ENCODE results near the gene C19orf38. TPM values are rescaled to one million over a fixed set of nuclear protein-coding genes. Genes with fewer than 3 reads are reported as not detected.

Gene C19orf38
- total RNA-seq, 2 experiments from 2014 or later: 1.2 to 1.3 TPM

- ATAC-seq (no peak), DNase-seq (no peak)
- Mint-ChIP-seq H3K27ac (no peak overlapping the region), H3K27me3 (no peaks in the 10 kb centered on the region), H3K4me1 (ENCODE audit: low read depth) (peaks cover 5% of the 10 kb centered on the region), H3K9me3 (no peaks in the 10 kb centered on the region), H3K36me3 (ENCODE audit: low read depth) (no peaks in the 10 kb centered on the region), H3K4me3 (no peak overlapping the region)
- CTCF ChIA-PET: interaction anchor here (0.9 to 4.1 kb wide), 6 partner anchors 20 to 145 kb away, joined by 3 to 87 read pairs (median 10); partner anchors contain the start of gene DNM2
- peak; percentile 7 for TF ChIP-seq CTCF (IDR thresholded peaks at IDR 0.05)
- intact Hi-C loops (cut with micrococcal nuclease): loop anchor here (5.0 kb wide), 1 partner anchor 145 kb away; the partner anchor contains the start of gene DNM2
- POLR2A ChIA-PET: interaction anchor here (0.6 kb wide), 1 partner anchor 50 kb away, joined by 3 read pairs; no protein-coding TSS in a partner anchor
Measured at GRCh38 chr19:10862561-10863106, 14.4 kb downstream of the C19orf38 start.

- intact Hi-C loops (cut with micrococcal nuclease): loop anchor here (5.0 kb wide), 1 partner anchor 146 kb away; the partner anchor contains the start of gene DNM2
- Mint-ChIP-seq H3K9me3 (no peaks in the 10 kb centered on the region), H3K27ac (no peak overlapping the region), H3K27me3 (no peaks in the 10 kb centered on the region), H3K4me1 (ENCODE audit: low read depth) (peaks cover 10% of the 10 kb centered on the region), H3K4me3 (no peak overlapping the region), H3K36me3 (ENCODE audit: low read depth) (no peaks in the 10 kb centered on the region)
- DNase-seq: no peak
- POLR2A ChIA-PET: interaction anchor here (2.6 kb wide), 1 partner anchor 146 kb away, joined by 13 read pairs; the partner anchor contains the start of gene DNM2
- ATAC-seq: no peak
- CTCF ChIA-PET: interaction anchor here (1.0 to 9.9 kb wide), 14 partner anchors 9 to 161 kb away, joined by 4 to 137 read pairs (median 12); partner anchors contain the start of genes C19orf38, DNM2, QTRT1 and TMED1
- TF ChIP-seq CTCF (IDR thresholded peaks at IDR 0.05): no peak
Measured at GRCh38 chr19:10863107-10863717, 15.0 kb downstream of the C19orf38 start.

GRCh38 chr19:10864538-10864899 lies 16.3 kb downstream of the C19orf38 start:
- intact Hi-C loops (cut with micrococcal nuclease): loop anchor here (5.0 kb wide), 1 partner anchor 147 kb away; the partner anchor contains the start of gene DNM2
- ChIA-PET POLR2A (interaction anchor here (0.6 to 2.6 kb wide), 5 partner anchors 8 to 147 kb away, joined by 3 to 13 read pairs (median 4); partner anchors contain the start of genes DNM2 and TMED1), CTCF (interaction anchor here (0.6 to 9.9 kb wide), 48 partner anchors 9 to 459 kb away, joined by 3 to 137 read pairs (median 6); partner anchors contain the start of genes C19orf38, DNM2, QTRT1 and SMARCA4)
- no peaks in the 10 kb centered on the region for H3K9me3 Mint-ChIP-seq
- H3K4me1 Mint-ChIP-seq (ENCODE audit: low read depth): peaks cover 12% of the 10 kb centered on the region
- peak; percentile 89 for ATAC-seq
- TF ChIP-seq CTCF (IDR thresholded peaks at IDR 0.05): peak; percentile 97
- H3K4me3 Mint-ChIP-seq: no peak overlapping the region
- H3K36me3 Mint-ChIP-seq (ENCODE audit: low read depth): no peaks in the 10 kb centered on the region
- no peak overlapping the region for H3K27ac Mint-ChIP-seq
- H3K27me3 Mint-ChIP-seq: no peaks in the 10 kb centered on the region
- peak; percentile 90 for DNase-seq

GRCh38 chr19:10866495-10866894 lies 18.3 kb downstream of the C19orf38 start:
- Mint-ChIP-seq H3K4me3 (no peak overlapping the region), H3K36me3 (ENCODE audit: low read depth) (no peaks in the 10 kb centered on the region), H3K27me3 (no peaks in the 10 kb centered on the region), H3K4me1 (ENCODE audit: low read depth) (peaks cover 18% of the 10 kb centered on the region), H3K27ac (no peak overlapping the region), H3K9me3 (no peaks in the 10 kb centered on the region)
- no peak for DNase-seq
- intact Hi-C loops (cut with micrococcal nuclease): no loop called here
- ChIA-PET POLR2A (interaction anchor here (0.7 to 1.1 kb wide), 2 partner anchors 13 to 713 kb away, joined by 3 read pairs; no protein-coding TSS in a partner anchor), CTCF (interaction anchor here (0.9 to 9.9 kb wide), 4 partner anchors 12 to 165 kb away, joined by 3 to 137 read pairs (median 46); partner anchors contain the start of genes DNM2, QTRT1 and TMED1)
- TF ChIP-seq CTCF (IDR thresholded peaks at IDR 0.05): no peak
- no peak for ATAC-seq
